NCI-H128 (cell line): ENCODE measurements around the gene TMBIM1.
"Not testable (repeated sequence)": the region's sequence is repeated elsewhere in the genome, so short reads cannot be mapped to it uniquely, and the experiment has no call there.

ENCODE experiments used
- DNase-seq: peaks from one replicate; lab custom pipeline; 2025; ENCODE audit not compliant: unreplicated experiment; lab: John Stamatoyannopoulos, UW

TMBIM1 gene

GRCh38 chr2:218291318-218292047 is 820 bp downstream of the TMBIM1 start:
- DNase-seq = no peak

GRCh38 chr2:218290316-218291261 is 1.7 kb downstream of the TMBIM1 start:
- no peak for DNase-seq

GRCh38 chr2:218289639-218290315 is 2.5 kb downstream of the TMBIM1 start:
- no peak for DNase-seq

GRCh38 chr2:218286570-218287459 is 5.5 kb downstream of the TMBIM1 start:
- no peak for DNase-seq

- DNase-seq = no peak
Measured at GRCh38 chr2:218285604-218286003, 6.7 kb downstream of the TMBIM1 start.

GRCh38 chr2:218284106-218284811 is 8.0 kb downstream of the TMBIM1 start:
- no peak for DNase-seq

- DNase-seq = no peak
Measured at GRCh38 chr2:218282173-218282991, 9.9 kb downstream of the TMBIM1 start.

GRCh38 chr2:218281449-218281848 is 10.9 kb downstream of the TMBIM1 start:
- DNase-seq = no peak

- no peak for DNase-seq
Measured at GRCh38 chr2:218280260-218280870, 11.9 kb downstream of the TMBIM1 start.

- DNase-seq = no peak
Measured at GRCh38 chr2:218278531-218279360, 13.6 kb downstream of the TMBIM1 start.

GRCh38 chr2:218277921-218278320 is 14.4 kb downstream of the TMBIM1 start:
- no peak for DNase-seq

GRCh38 chr2:218276986-218277755 is 15.1 kb downstream of the TMBIM1 start:
- DNase-seq = no peak

- DNase-seq = no peak
Measured at GRCh38 chr2:218275371-218276072, 16.8 kb downstream of the TMBIM1 start.

GRCh38 chr2:218274586-218274985 is 17.7 kb downstream of the TMBIM1 start:
- no peak for DNase-seq

- DNase-seq = no peak
Measured at GRCh38 chr2:218273908-218274249, 18.4 kb downstream of the TMBIM1 start.

- not testable (repeated sequence) for DNase-seq
Measured at GRCh38 chr2:218273214-218273907, 18.9 kb downstream of the TMBIM1 start.
